GM18499 (cell line): ENCODE measurements around the gene TMEM120A.

Experiments used
- ATAC-seq: cut with Tn5 transposase; IDR thresholded peaks from one replicate; pipeline ENCODE4 v1.9.1; 2021; ENCODE audit warnings: moderate number of reproducible peaks; ENCODE audit not compliant: insufficient read depth, unreplicated experiment

Gene TMEM120A

GRCh38 chr7:75982306-75983064 is 11.9 kb downstream of the TMEM120A start:
- ATAC-seq, result no peak

GRCh38 chr7:75981453-75982305 is 12.7 kb downstream of the TMEM120A start:
- ATAC-seq, result no peak

GRCh38 chr7:75981203-75981452 is 13.3 kb downstream of the TMEM120A start:
- ATAC-seq, result no peak

GRCh38 chr7:75980430-75981202 is 13.8 kb downstream of the TMEM120A start:
- ATAC-seq, result no peak

GRCh38 chr7:75979759-75980429 is 14.5 kb downstream of the TMEM120A start:
- ATAC-seq, result no peak

GRCh38 chr7:75977743-75978142 is 16.7 kb downstream of the TMEM120A start:
- no peak for ATAC-seq

- no peak for ATAC-seq
Measured at GRCh38 chr7:75971961-75972763, 22.2 kb downstream of the TMEM120A start.

- ATAC-seq, result no peak
Measured at GRCh38 chr7:75971309-75971960, 23.0 kb downstream of the TMEM120A start.

- no peak for ATAC-seq
Measured at GRCh38 chr7:75969704-75970498, 24.5 kb downstream of the TMEM120A start.

- no peak for ATAC-seq
Measured at GRCh38 chr7:75969182-75969581, 25.2 kb downstream of the TMEM120A start.

GRCh38 chr7:75968561-75969001 is 25.8 kb downstream of the TMEM120A start:
- no peak for ATAC-seq

GRCh38 chr7:75968012-75968411 is 26.4 kb downstream of the TMEM120A start:
- ATAC-seq, result no peak

GRCh38 chr7:75967487-75967997 is 26.9 kb downstream of the TMEM120A start:
- no peak for ATAC-seq

- no peak for ATAC-seq
Measured at GRCh38 chr7:75967055-75967454, 27.3 kb downstream of the TMEM120A start.

GRCh38 chr7:75966190-75966961 is 28.0 kb downstream of the TMEM120A start:
- ATAC-seq, result no peak

GRCh38 chr7:75965617-75966016 is 28.8 kb downstream of the TMEM120A start:
- ATAC-seq, result no peak

GRCh38 chr7:75963381-75963995 is 30.9 kb downstream of the TMEM120A start:
- no peak for ATAC-seq
